ENCODE measurements around the gene BLVRA. TPM values are rescaled to one million over a fixed set of nuclear protein-coding genes. Genes with fewer than 3 reads are reported as not detected.

BLVRA gene
- total RNA-seq, 1 donor from 2014 or later = 60.2 TPM

- H3K27me3 ChIP-seq (ENCODE audit: control insufficient read depth, insufficient read depth, low read length) = no peaks in the 10 kb centered on the region
- no peak overlapping the region for H3K4me3 ChIP-seq (ENCODE audit: low read depth, low read length)
- TF ChIP-seq CTCF (IDR thresholded peaks at IDR 0.05; ENCODE audit: insufficient read depth, low read length, poor library complexity, severe bottlenecking) = no peak
- no peak for DNase-seq (ENCODE audit: low read depth)
- no peaks in the 10 kb centered on the region for H3K36me3 ChIP-seq (ENCODE audit: control insufficient read depth, insufficient read depth, low read length)
These were observed 23.1 kb upstream of the BLVRA start for GRCh38 chr7:43735403-43735801.

GRCh38 chr7:43735802-43736603, 22.5 kb upstream of the BLVRA start:
- DNase-seq (ENCODE audit: low read depth) = no peak
- H3K27me3 ChIP-seq (ENCODE audit: control insufficient read depth, insufficient read depth, low read length) = no peaks in the 10 kb centered on the region
- H3K4me3 ChIP-seq (ENCODE audit: low read depth, low read length) = no peak overlapping the region
- TF ChIP-seq CTCF (IDR thresholded peaks at IDR 0.05; ENCODE audit: insufficient read depth, low read length, poor library complexity, severe bottlenecking) = no peak
- H3K36me3 ChIP-seq (ENCODE audit: control insufficient read depth, insufficient read depth, low read length) = no peaks in the 10 kb centered on the region

GRCh38 chr7:43737467-43738127, 20.9 kb upstream of the BLVRA start:
- no peak for TF ChIP-seq CTCF (IDR thresholded peaks at IDR 0.05; ENCODE audit: insufficient read depth, low read length, poor library complexity, severe bottlenecking)
- H3K27me3 ChIP-seq (ENCODE audit: control insufficient read depth, insufficient read depth, low read length) = no peaks in the 10 kb centered on the region
- no peaks in the 10 kb centered on the region for H3K36me3 ChIP-seq (ENCODE audit: control insufficient read depth, insufficient read depth, low read length)
- no peak overlapping the region for H3K4me3 ChIP-seq (ENCODE audit: low read depth, low read length)
- DNase-seq (ENCODE audit: low read depth) = no peak

DNA sequence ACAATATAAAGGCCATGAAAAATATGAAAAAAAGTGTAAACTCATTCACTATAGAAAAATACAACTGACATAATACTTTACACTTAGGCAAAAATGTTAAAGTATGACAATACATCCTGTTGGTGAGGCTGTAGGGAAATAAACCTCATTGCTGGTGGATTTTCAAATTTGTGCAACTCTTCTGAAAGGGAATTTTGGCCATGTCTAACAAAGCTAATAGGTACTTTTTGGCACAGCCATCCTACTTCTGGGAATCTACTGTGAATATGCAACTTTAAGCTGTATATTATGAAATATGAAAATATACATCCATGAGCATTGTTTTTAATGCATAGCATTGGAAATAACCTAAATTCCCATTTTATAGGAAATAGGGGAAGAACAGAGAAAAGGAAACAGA, 15.8 kb upstream of the BLVRA start:
- no peaks in the 10 kb centered on the region for H3K27me3 ChIP-seq (ENCODE audit: control insufficient read depth, insufficient read depth, low read length)
- TF ChIP-seq CTCF (IDR thresholded peaks at IDR 0.05; ENCODE audit: insufficient read depth, low read length, poor library complexity, severe bottlenecking) = no peak
- no peaks in the 10 kb centered on the region for H3K36me3 ChIP-seq (ENCODE audit: control insufficient read depth, insufficient read depth, low read length)
- no peak overlapping the region for H3K4me3 ChIP-seq (ENCODE audit: low read depth, low read length)
- DNase-seq (ENCODE audit: low read depth) = no peak

DNA sequence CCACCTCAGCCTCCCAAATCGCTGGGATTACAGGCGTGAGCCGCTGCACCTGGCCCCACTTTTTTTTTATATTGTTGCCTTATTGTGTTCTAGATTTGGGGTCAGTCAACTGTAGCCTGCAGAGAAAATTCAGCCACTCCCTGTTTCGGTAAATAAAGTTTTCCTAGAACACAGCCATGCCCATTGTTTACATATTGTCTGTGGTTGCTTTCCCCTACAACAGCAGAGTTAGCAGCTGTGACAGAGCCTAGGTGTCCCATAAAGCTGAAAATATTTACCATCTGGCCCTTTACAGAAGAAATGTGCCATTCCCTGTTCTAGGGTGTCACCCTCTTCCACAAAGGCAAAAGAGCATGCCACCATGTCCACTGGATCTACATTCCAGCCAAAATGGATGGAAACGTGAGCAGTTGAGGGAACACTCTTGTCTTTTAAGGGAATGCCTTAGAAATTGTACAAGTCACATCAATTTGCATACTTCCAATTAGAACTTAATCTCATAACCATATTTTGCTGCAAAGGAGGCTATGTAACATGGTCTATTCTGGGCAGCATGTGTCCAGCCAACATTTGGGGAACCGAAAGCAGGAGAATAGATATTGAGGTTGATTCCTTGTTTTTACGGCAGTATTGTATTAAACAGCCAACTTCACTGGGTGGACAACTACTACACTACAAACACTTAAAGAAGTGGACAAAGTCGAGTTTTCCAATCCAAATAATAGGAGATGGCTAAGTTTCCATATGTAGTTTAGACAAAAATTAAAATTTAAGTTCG, 11.0 kb upstream of the BLVRA start:
- Histone ChIP-seq H3K36me3 (ENCODE audit: control insufficient read depth, insufficient read depth, low read length) (no peaks in the 10 kb centered on the region), H3K4me3 (ENCODE audit: low read depth, low read length) (no peak overlapping the region)
- no peak for DNase-seq (ENCODE audit: low read depth)

More for the DNA sequence above, 11.0 kb upstream of the BLVRA start:
- no peak for TF ChIP-seq CTCF (IDR thresholded peaks at IDR 0.05; ENCODE audit: insufficient read depth, low read length, poor library complexity, severe bottlenecking)
- peaks cover 4% of the 10 kb centered on the region for H3K27me3 ChIP-seq (ENCODE audit: control insufficient read depth, insufficient read depth, low read length)
